Calu3 (cell line): ENCODE measurements around the gene RPL4. TPM values are rescaled to one million over a fixed set of nuclear protein-coding genes. Genes with fewer than 3 reads are reported as not detected.

Source experiments
- BruUV-seq: library from RNA; stranded (reverse); fragments of 400-500 nt; replicated peaks from 2 replicates; lab custom pipeline; 2021; lab: Mats Ljungman, UMichigan
- CTCF ChIA-PET: fragments of 300-600 bp; sonication (Branson Sonifier 250); formaldehyde crosslinking; loops from one replicate; lab custom pipeline; 2022; ENCODE audit warnings: antibody characterized with exemption; lab: Charles Lee
- DNase-seq: peaks from one replicate; pipeline ENCODE4 v3.0.0; 2022
- H3K27ac Mint-ChIP-seq: one replicate; pipeline ENCODE4 v1.8.0; 2022; ENCODE audit warnings: mixed read lengths; ENCODE audit not compliant: unreplicated experiment
- H3K27me3 Mint-ChIP-seq: one replicate; pipeline ENCODE4 v1.8.0; 2022; ENCODE audit warnings: mixed read lengths; ENCODE audit not compliant: unreplicated experiment
- H3K36me3 Mint-ChIP-seq: one replicate; pipeline ENCODE4 v1.8.0; 2022; ENCODE audit warnings: mild to moderate bottlenecking, moderate library complexity, mixed read lengths; ENCODE audit not compliant: insufficient read depth, unreplicated experiment
- H3K4me1 Mint-ChIP-seq: one replicate; pipeline ENCODE4 v1.8.0; 2022; ENCODE audit warnings: mild to moderate bottlenecking, low read depth, mixed read lengths; ENCODE audit not compliant: unreplicated experiment
- H3K4me3 Mint-ChIP-seq: one replicate; pipeline ENCODE4 v1.8.0; 2022; ENCODE audit warnings: mild to moderate bottlenecking, low read depth, moderate library complexity, mixed read lengths; ENCODE audit not compliant: unreplicated experiment
- H3K9me3 Mint-ChIP-seq: one replicate; pipeline ENCODE4 v1.8.0; 2022; ENCODE audit warnings: low read depth, mixed read lengths; ENCODE audit not compliant: unreplicated experiment
- CTCF ChIP-seq: fragments of 200-600 bp; IDR thresholded peaks from one replicate; pipeline ENCODE4 v1.8.0; 2022; ENCODE audit warnings: antibody characterized with exemption; ENCODE audit not compliant: unreplicated experiment
- intact Hi-C: fragments of 100-400 bp; cut with micrococcal nuclease; formaldehyde crosslinking; loops from one replicate; pipeline ENCODE4 v1.10.0; 2022; ENCODE audit not compliant: unreplicated experiment
- total RNA-seq: library from RNA; stranded (reverse); gene quantifications from 2 replicates; pipeline ENCODE4 v1.2.3, GENCODE V29; 2022

The RPL4 gene
- total RNA-seq, 1 experiment from 2014 or later, result 2,676 TPM

GRCh38 chr15:66488525-66488924 lies 16.1 kb downstream of the RPL4 start:
- H3K27me3 Mint-ChIP-seq, result no peaks in the 10 kb centered on the region
- no peak for TF ChIP-seq CTCF
- H3K27ac Mint-ChIP-seq, result no peak overlapping the region
- CTCF ChIA-PET, result no interaction called here
- peaks cover 2% of the 10 kb centered on the region for H3K4me1 Mint-ChIP-seq
- H3K4me3 Mint-ChIP-seq, result no peak overlapping the region
- H3K9me3 Mint-ChIP-seq, result no peaks in the 10 kb centered on the region
- BruUV-seq, result no TSS peak
- H3K36me3 Mint-ChIP-seq, result peaks cover 37% of the 10 kb centered on the region
- DNase-seq, result no peak
- intact Hi-C loops, result no loop called here

- CTCF ChIA-PET, result no interaction called here
Measured at GRCh38 chr15:66486887-66487286, 17.8 kb downstream of the RPL4 start.

GRCh38 chr15:66484539-66485112 lies 20.0 kb downstream of the RPL4 start:
- Mint-ChIP-seq H3K4me1 (peaks cover 36% of the 10 kb centered on the region), H3K9me3 (no peaks in the 10 kb centered on the region), H3K27me3 (no peaks in the 10 kb centered on the region), H3K27ac (no peak overlapping the region), H3K36me3 (peaks cover 39% of the 10 kb centered on the region), H3K4me3 (no peak overlapping the region)
- intact Hi-C loops, result loop anchor here (5.0 kb wide), 1 partner anchor 97 kb away; the partner anchor contains the start of gene MAP2K1
- CTCF ChIA-PET, result no interaction called here
- no TSS peak for BruUV-seq
- TF ChIP-seq CTCF, result no peak
- no peak for DNase-seq

More at GRCh38 chr15:66486887-66487286, 17.8 kb downstream of the RPL4 start:
- Mint-ChIP-seq H3K9me3 (no peaks in the 10 kb centered on the region), H3K4me3 (no peak overlapping the region), H3K27me3 (no peaks in the 10 kb centered on the region), H3K4me1 (peaks cover 18% of the 10 kb centered on the region), H3K27ac (no peak overlapping the region), H3K36me3 (peaks cover 37% of the 10 kb centered on the region)
- DNase-seq, result no peak
- TF ChIP-seq CTCF, result no peak
- BruUV-seq, result no TSS peak
- intact Hi-C loops, result no loop called here

GRCh38 chr15:66483131-66483566 lies 21.5 kb downstream of the RPL4 start:
- peaks cover 37% of the 10 kb centered on the region for H3K36me3 Mint-ChIP-seq
- BruUV-seq, result no TSS peak

More at GRCh38 chr15:66483131-66483566, 21.5 kb downstream of the RPL4 start:
- CTCF ChIA-PET, result interaction anchor here (1.0 kb wide), 1 partner anchor 97 kb away, joined by 6 read pairs; no protein-coding TSS in a partner anchor
- H3K9me3 Mint-ChIP-seq, result no peaks in the 10 kb centered on the region
- H3K27me3 Mint-ChIP-seq, result no peaks in the 10 kb centered on the region
- peak; percentile 90 for DNase-seq
- no peak overlapping the region for H3K4me3 Mint-ChIP-seq
- peaks cover 43% of the 10 kb centered on the region for H3K4me1 Mint-ChIP-seq
- peak overlapping the region; percentile 16 for H3K27ac Mint-ChIP-seq
- intact Hi-C loops, result loop anchor here (5.0 kb wide), 1 partner anchor 96 kb away; the partner anchor contains the start of gene MAP2K1
- no peak for TF ChIP-seq CTCF
